ENCODE data around the gene RO60.

Gene RO60

DNA sequence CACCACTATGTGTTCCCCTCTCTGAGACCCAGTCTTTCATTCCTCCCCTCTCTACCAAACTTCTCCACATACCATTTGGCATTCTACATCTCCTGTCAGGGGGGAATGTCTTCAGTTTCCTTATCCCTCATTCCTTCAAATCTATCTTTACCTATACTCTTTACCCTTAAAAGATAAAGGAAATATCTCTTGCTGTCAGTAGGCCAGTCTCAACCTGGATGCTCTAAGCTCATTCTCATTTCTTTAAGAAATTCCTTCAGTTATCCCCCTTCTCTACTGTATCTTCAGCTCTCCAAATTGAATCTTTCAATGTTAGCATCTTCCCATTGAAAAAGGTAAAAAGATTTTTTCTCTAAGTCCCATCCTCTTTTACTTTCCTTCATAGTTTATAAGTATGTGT, 6.5 kb downstream of the RO60 start:
- Histone ChIP-seq H3K36me3 (peaks cover 15% of the 10 kb centered on the region), H3K9me3 (no peaks in the 10 kb centered on the region), H3K27me3 (no peaks in the 10 kb centered on the region), H3K27ac (no peak overlapping the region), H3K4me1 (ENCODE audit: control insufficient read depth in 1 of 2, insufficient read depth in 1 of 2, low read depth in 1 of 2, low read length in 1 of 2) (peaks cover 2 to 6% of the 10 kb centered on the region in 2 experiments), H3K4me3 (ENCODE audit: low read depth in 1 of 2, low read length in 1 of 2) (no peak overlapping the region)
- TF ChIP-seq, protein P1, sequence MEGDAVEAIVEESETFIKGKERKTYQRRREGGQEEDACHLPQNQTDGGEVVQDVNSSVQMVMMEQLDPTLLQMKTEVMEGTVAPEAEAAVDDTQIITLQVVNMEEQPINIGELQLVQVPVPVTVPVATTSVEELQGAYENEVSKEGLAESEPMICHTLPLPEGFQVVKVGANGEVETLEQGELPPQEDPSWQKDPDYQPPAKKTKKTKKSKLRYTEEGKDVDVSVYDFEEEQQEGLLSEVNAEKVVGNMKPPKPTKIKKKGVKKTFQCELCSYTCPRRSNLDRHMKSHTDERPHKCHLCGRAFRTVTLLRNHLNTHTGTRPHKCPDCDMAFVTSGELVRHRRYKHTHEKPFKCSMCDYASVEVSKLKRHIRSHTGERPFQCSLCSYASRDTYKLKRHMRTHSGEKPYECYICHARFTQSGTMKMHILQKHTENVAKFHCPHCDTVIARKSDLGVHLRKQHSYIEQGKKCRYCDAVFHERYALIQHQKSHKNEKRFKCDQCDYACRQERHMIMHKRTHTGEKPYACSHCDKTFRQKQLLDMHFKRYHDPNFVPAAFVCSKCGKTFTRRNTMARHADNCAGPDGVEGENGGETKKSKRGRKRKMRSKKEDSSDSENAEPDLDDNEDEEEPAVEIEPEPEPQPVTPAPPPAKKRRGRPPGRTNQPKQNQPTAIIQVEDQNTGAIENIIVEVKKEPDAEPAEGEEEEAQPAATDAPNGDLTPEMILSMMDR (IDR thresholded peaks at IDR 0.05) = no peak

DNA sequence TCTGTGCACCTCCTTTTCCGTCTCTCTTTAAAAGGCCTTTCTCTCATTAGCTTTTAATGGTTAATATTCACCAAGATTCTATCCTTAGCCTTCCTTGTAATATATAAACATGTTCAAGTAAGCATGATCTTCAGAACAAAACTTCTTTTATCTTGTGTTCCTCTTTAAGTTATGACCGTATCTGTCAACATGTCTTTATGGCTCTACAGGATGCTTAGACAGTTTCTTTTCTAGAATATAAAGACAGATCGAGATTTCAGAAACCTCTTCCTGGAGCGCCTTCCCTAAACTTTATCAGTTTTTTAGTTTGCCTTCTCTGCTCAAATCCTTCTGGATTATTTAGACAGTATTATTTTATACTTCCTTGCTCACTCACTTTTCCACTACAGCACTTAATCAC, 7.2 kb downstream of the RO60 start:
- Histone ChIP-seq H3K36me3 (peaks cover 16% of the 10 kb centered on the region), H3K27ac (no peak overlapping the region), H3K4me3 (ENCODE audit: low read depth in 1 of 2, low read length in 1 of 2) (no peak overlapping the region), H3K4me1 (ENCODE audit: control insufficient read depth in 1 of 2, insufficient read depth in 1 of 2, low read depth in 1 of 2, low read length in 1 of 2) (no peaks in the 10 kb centered on the region), H3K27me3 (no peaks in the 10 kb centered on the region), H3K9me3 (no peaks in the 10 kb centered on the region)
- TF ChIP-seq, protein P1 (IDR thresholded peaks at IDR 0.05) = no peak

DNA sequence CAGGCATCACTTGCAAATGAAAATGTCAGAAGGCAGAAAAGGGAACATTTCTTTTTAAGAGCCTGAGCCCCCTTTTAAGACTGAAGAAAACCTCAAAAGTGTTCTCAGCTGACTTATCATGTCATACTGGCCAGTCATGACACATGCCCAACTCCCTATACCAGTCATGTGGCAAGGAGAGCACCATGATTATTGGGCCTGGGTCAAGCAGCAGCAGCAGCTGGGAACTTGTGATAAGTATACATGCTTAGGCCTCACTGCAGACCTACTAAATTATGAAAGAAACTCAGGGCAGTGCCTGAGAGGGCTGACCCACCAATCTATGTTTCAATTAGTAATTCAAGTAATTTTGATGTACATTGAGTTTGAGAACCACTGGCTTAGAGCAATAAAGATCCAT, 8.6 kb downstream of the RO60 start:
- Histone ChIP-seq H3K36me3 (peaks cover 22% of the 10 kb centered on the region), H3K4me3 (ENCODE audit: low read depth in 1 of 2, low read length in 1 of 2) (no peak overlapping the region), H3K4me1 (ENCODE audit: control insufficient read depth in 1 of 2, insufficient read depth in 1 of 2, low read depth in 1 of 2, low read length in 1 of 2) (no peaks in the 10 kb centered on the region), H3K9me3 (no peaks in the 10 kb centered on the region), H3K27me3 (no peaks in the 10 kb centered on the region), H3K27ac (no peak overlapping the region)
- TF ChIP-seq, protein P1 (IDR thresholded peaks at IDR 0.05) = no peak

DNA sequence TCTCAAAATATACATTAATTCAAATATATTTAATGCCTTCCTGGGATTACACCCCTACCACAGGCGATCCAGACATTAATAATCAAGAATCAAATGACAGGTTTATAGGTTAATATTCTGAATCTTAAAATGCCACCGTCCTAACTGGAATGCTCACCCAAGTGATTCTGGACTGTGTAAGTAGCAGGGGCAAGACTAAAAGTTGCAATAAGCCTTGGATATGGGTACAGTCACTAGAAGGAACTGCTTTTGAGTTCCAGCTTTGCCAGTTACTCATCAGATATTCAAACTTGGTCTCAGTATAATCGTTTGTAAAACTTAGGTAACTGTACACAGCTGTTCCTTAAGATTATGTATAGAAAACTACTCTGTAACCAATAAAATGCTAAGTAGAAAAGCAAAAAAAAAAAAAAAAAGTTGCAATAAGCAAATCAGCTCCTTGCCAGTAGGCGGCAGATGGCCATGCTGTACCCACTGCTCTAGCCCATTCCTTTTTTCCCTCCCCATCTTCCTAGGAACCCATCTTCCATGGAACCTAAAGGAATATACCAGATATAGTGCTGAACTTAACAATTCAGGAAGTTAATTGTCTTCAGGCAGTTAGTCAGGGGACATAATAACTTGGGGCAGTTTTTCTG, 10.5 kb downstream of the RO60 start:
- TF ChIP-seq, protein P1 (IDR thresholded peaks at IDR 0.05) = no peak
- Histone ChIP-seq H3K36me3 (peaks cover 27% of the 10 kb centered on the region), H3K27ac (no peak overlapping the region), H3K4me3 (ENCODE audit: low read depth in 1 of 2, low read length in 1 of 2) (no peak overlapping the region), H3K4me1 (ENCODE audit: control insufficient read depth in 1 of 2, insufficient read depth in 1 of 2, low read depth in 1 of 2, low read length in 1 of 2) (no peaks in the 10 kb centered on the region), H3K9me3 (no peaks in the 10 kb centered on the region), H3K27me3 (no peaks in the 10 kb centered on the region)

DNA sequence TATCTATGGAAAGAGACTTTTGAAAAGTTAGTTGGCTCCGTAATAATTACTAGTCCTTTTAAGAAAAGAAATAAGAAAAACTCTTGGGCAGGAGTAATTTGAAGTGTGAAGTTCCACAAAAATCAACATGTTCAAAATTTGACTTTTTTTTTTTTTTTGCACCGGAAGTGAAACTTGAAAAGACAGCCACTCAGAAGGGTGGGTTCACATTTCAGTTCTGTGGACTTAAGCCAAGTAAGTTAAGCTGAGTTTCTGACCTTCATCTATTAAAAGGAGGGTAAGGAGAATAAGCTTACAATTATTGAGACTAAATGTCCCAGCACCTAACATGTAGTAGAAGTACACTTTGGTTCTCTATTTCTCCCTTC, 11.0 kb downstream of the RO60 start:
- H3K27me3 ChIP-seq = no peaks in the 10 kb centered on the region
- H3K36me3 ChIP-seq = peaks cover 27% of the 10 kb centered on the region
- no peaks in the 10 kb centered on the region for H3K9me3 ChIP-seq
- no peak overlapping the region for H3K4me3 ChIP-seq (ENCODE audit: low read depth in 1 of 2, low read length in 1 of 2)
- H3K4me1 ChIP-seq (ENCODE audit: control insufficient read depth in 1 of 2, insufficient read depth in 1 of 2, low read depth in 1 of 2, low read length in 1 of 2) = no peaks in the 10 kb centered on the region
- TF ChIP-seq, protein P1 (IDR thresholded peaks at IDR 0.05) = no peak
- no peak overlapping the region for H3K27ac ChIP-seq

DNA sequence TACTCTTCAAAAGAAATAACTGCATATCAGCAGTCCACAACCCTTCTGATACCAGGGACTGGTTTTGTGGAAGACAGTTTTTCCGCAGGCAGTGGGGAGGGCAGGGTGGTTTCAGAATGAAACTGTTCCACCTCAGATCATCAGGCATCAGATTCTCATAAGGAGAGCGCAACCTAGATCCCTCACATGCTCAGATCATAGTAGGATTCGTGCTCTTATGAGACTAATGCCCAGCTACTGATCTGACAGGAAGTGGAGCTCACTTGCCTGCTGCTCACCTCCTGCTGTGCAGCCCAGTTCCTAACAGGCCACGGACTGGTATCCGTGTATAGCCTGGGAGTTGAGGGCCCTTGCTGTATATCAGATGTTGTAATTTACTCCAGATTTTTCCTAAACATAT, 11.5 kb downstream of the RO60 start:
- TF ChIP-seq, protein P1 (IDR thresholded peaks at IDR 0.05) = no peak
- Histone ChIP-seq H3K4me1 (ENCODE audit: control insufficient read depth in 1 of 2, insufficient read depth in 1 of 2, low read depth in 1 of 2, low read length in 1 of 2) (no peaks in the 10 kb centered on the region), H3K27me3 (no peaks in the 10 kb centered on the region), H3K36me3 (peaks cover 27% of the 10 kb centered on the region), H3K9me3 (no peaks in the 10 kb centered on the region), H3K27ac (no peak overlapping the region), H3K4me3 (ENCODE audit: low read depth in 1 of 2, low read length in 1 of 2) (no peak overlapping the region)

Measured in neutrophil (primary cell).